BE2C (cell line): Measurements from ENCODE around the gene ZRANB3.
"Not testable (repeated sequence)": the region's sequence is repeated elsewhere in the genome, so short reads cannot be mapped to it uniquely, and the experiment has no call there.

Experiments used
- DNase-seq: peaks from one replicate; pipeline ENCODE4 v3.0.0-alpha.2; 2020
- H3K27me3 ChIP-seq: fragments of 250-450 bp; sonication (Bioruptor Pico); 2 replicates; pipeline ENCODE4 v1.5.1; 2020; ENCODE audit warnings: mild to moderate bottlenecking
- H3K36me3 ChIP-seq: fragments of 250-450 bp; sonication (Bioruptor Pico); 2 replicates; pipeline ENCODE4 v1.5.1; 2020; ENCODE audit warnings: mild to moderate bottlenecking
- H3K4me1 ChIP-seq: fragments of 250-450 bp; sonication (Bioruptor Pico); 2 replicates; pipeline ENCODE4 v1.5.1; 2020
- H3K4me3 ChIP-seq: 2 replicates; pipeline ENCODE4 v1.5.1; 2011; ENCODE audit warnings: low read depth, low read length
- H3K9me3 ChIP-seq: fragments of 250-450 bp; sonication (Bioruptor Pico); 2 replicates; pipeline ENCODE4 v1.5.1; 2020
- TF ChIP-seq, protein P1 (sequence below): IDR thresholded peaks from 2 replicates; pipeline ENCODE4 v1.5.1; 2012; ENCODE audit warnings: mild to moderate bottlenecking, low read depth, low read length

ZRANB3 gene

DNA sequence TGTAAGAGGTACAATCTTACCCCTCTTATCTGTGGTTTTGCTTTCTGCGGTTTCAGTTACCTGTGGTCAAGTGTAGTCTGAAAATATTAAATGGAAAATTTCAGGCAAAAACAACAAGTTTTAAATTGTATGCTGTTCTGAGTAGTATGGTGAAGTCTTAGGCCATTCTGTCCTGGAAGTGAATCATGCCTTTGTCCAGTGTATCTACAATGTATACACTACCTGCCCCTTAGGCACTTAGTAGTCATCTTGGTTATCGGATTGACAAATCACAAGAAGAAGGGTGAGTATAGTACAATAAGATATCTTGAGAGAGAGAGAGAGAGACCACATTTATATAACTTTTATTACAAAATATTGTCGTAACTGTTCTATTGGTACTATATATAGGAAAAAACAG is 435.4 kb downstream of the ZRANB3 start:
- H3K27me3 ChIP-seq: no peaks in the 10 kb centered on the region
- no peak for DNase-seq
- H3K4me1 ChIP-seq: no peaks in the 10 kb centered on the region
- H3K36me3 ChIP-seq: no peaks in the 10 kb centered on the region
- H3K9me3 ChIP-seq: no peaks in the 10 kb centered on the region
- no peak overlapping the region for H3K4me3 ChIP-seq
- TF ChIP-seq, protein P1, sequence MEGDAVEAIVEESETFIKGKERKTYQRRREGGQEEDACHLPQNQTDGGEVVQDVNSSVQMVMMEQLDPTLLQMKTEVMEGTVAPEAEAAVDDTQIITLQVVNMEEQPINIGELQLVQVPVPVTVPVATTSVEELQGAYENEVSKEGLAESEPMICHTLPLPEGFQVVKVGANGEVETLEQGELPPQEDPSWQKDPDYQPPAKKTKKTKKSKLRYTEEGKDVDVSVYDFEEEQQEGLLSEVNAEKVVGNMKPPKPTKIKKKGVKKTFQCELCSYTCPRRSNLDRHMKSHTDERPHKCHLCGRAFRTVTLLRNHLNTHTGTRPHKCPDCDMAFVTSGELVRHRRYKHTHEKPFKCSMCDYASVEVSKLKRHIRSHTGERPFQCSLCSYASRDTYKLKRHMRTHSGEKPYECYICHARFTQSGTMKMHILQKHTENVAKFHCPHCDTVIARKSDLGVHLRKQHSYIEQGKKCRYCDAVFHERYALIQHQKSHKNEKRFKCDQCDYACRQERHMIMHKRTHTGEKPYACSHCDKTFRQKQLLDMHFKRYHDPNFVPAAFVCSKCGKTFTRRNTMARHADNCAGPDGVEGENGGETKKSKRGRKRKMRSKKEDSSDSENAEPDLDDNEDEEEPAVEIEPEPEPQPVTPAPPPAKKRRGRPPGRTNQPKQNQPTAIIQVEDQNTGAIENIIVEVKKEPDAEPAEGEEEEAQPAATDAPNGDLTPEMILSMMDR: no peak

DNA sequence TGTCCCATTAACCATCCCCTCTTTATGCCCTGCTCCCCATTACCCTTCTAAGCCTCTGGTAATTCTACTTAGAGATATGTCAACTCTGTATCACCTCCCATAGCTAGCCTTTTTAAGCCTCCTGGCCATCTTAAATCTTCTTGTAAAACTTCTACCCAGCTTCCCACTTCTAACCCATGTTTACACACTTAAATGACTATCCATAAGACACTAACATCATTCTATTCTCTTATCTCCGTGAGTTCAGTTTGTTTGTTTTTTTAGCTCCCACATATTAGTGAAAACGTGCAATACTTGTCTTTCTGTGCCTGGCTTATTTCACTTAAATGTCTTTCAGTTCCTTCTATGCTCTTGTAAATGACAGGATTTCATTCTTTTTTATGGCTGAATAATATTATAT is 436.5 kb downstream of the ZRANB3 start:
- TF ChIP-seq, protein P1: no peak
- no peak overlapping the region for H3K4me3 ChIP-seq
- H3K36me3 ChIP-seq: no peaks in the 10 kb centered on the region
- H3K27me3 ChIP-seq: no peaks in the 10 kb centered on the region
- H3K9me3 ChIP-seq: no peaks in the 10 kb centered on the region
- no peaks in the 10 kb centered on the region for H3K4me1 ChIP-seq
- no peak for DNase-seq

DNA sequence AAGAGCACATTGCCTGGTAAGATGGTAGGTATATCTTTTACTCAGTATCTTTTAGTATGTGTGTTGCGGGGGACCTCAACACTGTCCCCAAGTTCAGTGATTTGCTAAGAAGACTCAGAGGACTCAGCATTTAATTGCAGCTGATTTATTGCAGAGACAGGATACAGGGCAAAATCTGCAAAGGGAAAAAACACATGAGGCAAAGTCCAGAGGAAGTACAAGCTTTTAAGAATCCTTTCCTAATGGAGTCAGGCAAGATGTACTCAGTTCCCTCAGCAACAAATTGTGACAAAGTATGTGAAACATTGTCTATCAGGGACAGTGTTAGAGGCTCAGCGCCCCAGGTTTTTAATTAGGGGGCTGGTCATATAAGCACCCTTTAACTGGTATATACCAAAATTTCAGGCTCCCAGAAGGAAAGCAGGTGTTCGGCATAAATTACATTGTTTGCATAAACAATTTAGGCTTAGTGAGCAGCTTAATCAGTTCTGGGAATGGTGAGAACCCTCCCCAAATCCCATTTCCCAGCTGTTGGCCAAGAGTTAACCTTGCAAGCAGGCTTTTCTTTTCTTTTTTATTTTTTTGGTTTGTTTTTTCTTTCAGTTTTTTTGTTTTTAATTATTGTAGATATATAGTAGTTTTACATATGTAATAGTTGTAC is 437.2 kb downstream of the ZRANB3 start:
- no peak overlapping the region for H3K4me3 ChIP-seq
- no peak for DNase-seq
- no peaks in the 10 kb centered on the region for H3K9me3 ChIP-seq
- H3K27me3 ChIP-seq: no peaks in the 10 kb centered on the region
- H3K4me1 ChIP-seq: no peaks in the 10 kb centered on the region
- H3K36me3 ChIP-seq: no peaks in the 10 kb centered on the region
- TF ChIP-seq, protein P1: no peak

DNA sequence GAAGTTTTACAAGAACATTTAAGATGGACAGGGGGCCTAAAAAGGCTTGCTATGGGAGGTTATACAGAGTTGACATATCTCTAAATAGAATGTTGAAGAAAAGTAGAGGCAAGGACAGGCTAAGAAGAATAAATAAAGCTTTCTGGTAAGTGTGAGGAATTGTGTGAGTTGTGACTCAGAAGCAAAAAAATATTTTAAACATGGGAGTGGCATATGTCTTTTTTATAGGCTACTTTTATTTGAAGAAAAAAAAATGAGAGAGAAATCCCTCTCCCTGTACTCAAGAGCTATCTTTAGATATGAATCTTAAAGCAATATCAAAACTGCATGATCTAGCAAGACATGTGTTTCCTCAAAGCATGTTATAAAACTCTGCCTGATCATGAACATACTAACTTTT is 437.8 kb downstream of the ZRANB3 start:
- Histone ChIP-seq H3K27me3 (no peaks in the 10 kb centered on the region), H3K4me3 (no peak overlapping the region), H3K36me3 (no peaks in the 10 kb centered on the region), H3K9me3 (no peaks in the 10 kb centered on the region), H3K4me1 (no peaks in the 10 kb centered on the region)
- no peak for DNase-seq
- TF ChIP-seq, protein P1: no peak

DNA sequence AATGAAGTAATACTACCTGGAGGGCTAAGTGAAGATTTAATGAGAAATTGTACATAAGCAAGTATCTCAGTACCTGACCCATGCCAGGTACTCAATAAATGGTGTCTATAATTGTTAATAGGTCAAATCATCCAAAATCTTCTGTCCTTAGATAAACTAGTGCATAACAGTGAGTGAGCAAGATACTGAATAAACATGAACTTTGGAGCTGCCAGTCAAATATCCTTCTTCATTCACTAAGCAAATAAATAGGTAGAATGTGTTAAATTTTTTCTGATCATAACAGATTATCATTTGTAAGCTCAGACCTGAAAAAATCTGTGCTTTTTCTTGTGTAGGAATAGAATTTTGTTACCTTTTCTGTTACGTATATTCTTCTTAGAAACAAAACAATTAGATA is 439.3 kb downstream of the ZRANB3 start:
- Histone ChIP-seq H3K27me3 (no peaks in the 10 kb centered on the region), H3K4me1 (no peaks in the 10 kb centered on the region), H3K36me3 (no peaks in the 10 kb centered on the region), H3K4me3 (no peak overlapping the region), H3K9me3 (no peaks in the 10 kb centered on the region)
- TF ChIP-seq, protein P1: no peak
- no peak for DNase-seq

DNA sequence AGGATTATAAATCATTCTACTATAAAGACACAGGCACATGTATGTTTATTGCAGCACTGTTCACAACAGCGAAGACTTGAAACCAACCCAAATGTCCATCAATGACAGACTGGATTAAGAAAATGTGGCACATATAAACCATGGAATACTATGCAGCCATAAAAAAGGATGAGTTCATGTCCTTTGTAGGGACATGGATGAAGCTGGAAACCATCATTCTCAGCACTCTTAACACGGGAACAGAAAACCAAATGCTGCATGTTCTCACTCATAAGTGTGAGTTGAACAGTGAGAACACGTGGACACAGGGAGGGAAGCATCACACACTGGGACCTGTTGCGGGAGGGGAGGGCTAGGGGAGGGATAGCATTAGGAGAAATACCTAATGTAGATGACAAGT is 441.4 kb downstream of the ZRANB3 start:
- not testable (repeated sequence) for DNase-seq, H3K4me1 ChIP-seq, H3K27me3 ChIP-seq, H3K36me3 ChIP-seq, H3K4me3 ChIP-seq, H3K9me3 ChIP-seq
